Stimulated activated CD4-positive, alpha-beta T cell treated with anti-CD3 and anti-CD28 coated beads, Interleukin-12 subunit alpha, Interleukin-12 subunit beta, amount 100 ng/mL, for 4 hours (primary cell): ENCODE data around the gene IQCK.
"Not testable (repeated sequence)": the region's sequence is repeated elsewhere in the genome, so short reads cannot be mapped to it uniquely, and the experiment has no call there.

Experiments used
- DNase-seq: peaks from one replicate; pipeline ENCODE4 v3.0.0-alpha.2; 2020

Gene IQCK, protein sequence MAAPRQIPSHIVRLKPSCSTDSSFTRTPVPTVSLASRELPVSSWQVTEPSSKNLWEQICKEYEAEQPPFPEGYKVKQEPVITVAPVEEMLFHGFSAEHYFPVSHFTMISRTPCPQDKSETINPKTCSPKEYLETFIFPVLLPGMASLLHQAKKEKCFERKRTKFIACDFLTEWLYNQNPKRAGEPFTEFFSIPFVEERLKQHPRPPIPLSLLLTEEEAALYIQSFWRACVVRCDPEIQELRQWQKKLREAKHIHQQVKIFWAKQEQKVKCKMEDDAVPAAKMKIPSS

GRCh38 chr16:19717741-19718623 is at the start of gene IQCK, which contains the start of gene KNOP1:
TSS of gene IQCK (plus strand) at chr16:19718271. CDS start at chr16:19718307, 36 bp downstream.
TSS of gene KNOP1 (minus strand) at chr16:19718227. CDS start at chr16:19715035, 3,192 bp downstream.
- DNase-seq = peak; percentile 89

- DNase-seq = no peak
Observed at GRCh38 chr16:19672378-19672777, 45.7 kb upstream of the IQCK start.

GRCh38 chr16:19674485-19674884 is 43.6 kb upstream of the IQCK start:
- DNase-seq = no peak

GRCh38 chr16:19677402-19677801 is 40.7 kb upstream of the IQCK start:
- DNase-seq = no peak

- no peak for DNase-seq
Observed at GRCh38 chr16:19678804-19679203, 39.3 kb upstream of the IQCK start.

DNA sequence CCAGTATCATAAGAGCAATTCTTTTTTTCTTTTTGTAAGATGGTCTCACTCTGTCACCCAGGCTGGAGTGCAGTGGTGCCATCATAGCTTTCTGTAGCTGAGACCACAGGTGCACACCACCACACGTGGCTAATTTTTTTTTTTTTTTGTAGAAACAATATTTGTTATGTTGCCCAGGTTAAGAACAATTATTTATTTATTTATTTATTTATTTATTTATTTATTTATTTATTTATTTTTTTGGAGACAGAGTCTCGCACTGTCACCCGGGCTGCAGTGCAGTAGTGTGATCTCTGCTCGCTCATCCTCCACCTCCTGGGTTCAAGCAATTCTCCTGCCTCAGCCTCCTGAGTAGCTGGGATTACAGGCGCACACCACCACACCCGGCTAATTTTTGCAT is 38.8 kb upstream of the IQCK start:
- not testable (repeated sequence) for DNase-seq

GRCh38 chr16:19680881-19681340 is 37.2 kb upstream of the IQCK start:
- DNase-seq = no peak

DNA sequence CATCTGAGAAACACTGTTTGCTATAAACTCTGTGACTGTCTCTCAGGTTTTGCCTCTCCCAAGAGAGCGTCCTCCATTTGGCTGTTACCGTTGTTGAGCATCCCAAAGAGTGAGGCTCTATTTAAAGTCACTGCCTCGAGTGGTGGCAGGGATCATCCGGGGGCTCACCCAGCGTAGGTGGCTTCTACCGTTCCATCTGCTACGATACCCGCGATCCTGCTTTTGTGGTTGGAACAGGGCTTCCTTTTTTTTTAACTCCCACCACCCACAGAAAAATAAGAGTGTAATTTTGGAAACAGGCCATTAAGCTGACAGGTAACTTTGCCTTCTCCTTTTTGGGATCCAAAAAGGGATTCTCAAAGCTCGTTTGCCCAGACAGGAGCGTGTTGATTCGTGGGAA is 36.4 kb upstream of the IQCK start:
- DNase-seq = no peak

DNA sequence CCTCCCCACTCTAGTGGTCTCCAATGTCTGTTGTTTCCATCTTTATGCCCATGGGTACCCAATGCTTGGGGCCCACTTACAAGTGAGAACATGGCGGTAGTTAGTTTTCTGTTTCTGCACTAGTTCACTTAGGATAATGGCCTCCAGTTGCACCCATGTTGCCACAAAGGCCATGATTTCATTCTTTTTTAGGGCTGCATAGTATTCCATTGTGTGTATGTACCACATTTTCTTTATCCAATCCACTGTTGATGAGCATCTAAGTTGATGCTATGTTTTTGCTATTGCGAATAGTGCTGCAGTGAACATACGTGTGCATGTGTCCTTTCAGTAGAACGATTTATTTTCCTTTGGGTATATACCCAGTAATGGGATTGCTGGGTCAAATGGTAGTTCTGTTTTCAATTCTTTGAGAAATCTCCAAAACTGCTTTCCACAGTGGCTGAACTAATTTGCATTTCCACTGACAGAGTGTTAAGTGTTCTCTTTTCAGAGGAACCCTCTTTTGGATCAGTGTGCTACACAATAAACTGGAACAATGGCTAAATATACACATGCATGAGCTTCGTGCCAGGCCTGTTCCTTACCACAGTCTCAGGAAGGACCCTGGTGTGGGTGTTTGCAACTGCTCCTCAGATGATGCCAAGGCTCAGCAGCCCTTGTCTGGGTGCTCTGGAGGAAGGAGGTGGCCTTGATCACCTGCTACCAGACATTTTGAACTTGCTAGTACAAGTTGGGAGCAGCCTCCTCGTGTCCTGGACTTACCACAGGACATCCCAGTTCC is 34.4 kb upstream of the IQCK start:
- no peak for DNase-seq

- no peak for DNase-seq
Observed at GRCh38 chr16:19685176-19685575, 32.9 kb upstream of the IQCK start.

- DNase-seq = no peak
Observed at GRCh38 chr16:19687279-19687678, 30.8 kb upstream of the IQCK start.

DNA sequence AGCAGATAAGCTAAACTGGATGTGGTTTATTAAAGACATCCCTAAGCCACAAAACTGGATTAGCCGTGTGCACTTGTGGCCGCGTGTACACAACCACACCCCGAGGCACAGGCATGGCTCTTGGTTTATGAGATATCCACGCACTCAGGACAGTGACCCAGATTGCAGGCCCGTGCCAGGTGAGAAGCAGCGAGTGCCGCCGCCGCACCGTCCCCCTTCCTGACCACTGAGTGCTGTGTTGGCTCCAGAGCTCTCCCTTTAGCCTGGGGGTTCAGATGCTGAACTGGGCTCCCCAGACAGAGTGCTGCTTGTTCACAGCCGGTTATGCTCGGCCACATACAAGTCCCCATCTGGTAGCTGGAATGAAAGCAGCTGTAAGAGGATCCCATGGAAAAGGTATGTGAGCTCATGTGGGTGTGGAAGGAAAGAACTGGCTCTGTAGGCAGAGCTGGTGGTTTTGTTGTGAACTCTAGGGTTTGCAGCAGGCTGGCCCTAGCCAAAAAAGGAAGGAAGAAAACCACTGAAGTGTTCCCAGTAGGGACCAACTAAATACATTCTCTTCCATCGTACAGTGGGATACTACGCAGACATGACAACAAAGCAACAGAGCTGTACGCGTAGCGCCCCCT is 29.6 kb upstream of the IQCK start:
- DNase-seq = no peak

DNA sequence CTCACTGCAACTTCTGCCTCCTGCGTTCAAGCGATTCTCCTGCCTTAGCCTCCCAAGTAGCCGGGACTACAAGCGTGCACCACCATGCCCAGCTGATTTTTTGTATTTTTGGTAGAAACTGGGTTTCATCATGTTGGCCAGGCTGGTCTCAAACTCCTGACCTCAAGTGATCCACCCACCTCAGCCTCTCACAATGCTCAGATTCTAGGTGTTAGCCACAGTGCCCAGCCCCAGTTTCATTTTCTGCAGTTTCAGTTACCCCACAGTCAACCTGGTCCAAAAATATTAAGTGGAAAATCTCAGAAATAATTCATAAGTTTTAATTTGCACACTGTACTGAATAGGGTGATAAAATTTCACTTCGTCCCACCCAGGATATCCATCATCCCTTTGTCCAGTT is 28.7 kb upstream of the IQCK start:
- DNase-seq = no peak

DNA sequence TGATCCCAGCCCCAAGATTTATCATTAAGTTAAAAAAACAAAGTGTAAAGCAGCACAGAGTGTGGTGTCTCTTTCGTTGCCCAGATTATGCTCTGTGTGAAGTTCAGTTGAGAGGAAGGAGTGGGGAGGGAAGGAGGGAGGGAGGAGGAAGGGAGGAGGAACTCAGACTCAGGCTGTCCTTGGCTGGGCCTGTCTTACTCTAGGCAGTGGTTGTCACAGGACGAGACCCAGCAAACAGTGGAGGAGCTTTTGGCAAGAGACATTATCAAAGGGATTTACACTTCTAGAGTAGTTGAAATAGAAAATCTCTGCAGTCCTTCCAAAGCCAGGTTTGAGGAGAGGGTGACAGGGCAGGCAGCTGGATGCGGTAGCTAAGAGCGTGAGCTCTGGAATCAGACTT is 27.9 kb upstream of the IQCK start:
- DNase-seq = no peak

DNA sequence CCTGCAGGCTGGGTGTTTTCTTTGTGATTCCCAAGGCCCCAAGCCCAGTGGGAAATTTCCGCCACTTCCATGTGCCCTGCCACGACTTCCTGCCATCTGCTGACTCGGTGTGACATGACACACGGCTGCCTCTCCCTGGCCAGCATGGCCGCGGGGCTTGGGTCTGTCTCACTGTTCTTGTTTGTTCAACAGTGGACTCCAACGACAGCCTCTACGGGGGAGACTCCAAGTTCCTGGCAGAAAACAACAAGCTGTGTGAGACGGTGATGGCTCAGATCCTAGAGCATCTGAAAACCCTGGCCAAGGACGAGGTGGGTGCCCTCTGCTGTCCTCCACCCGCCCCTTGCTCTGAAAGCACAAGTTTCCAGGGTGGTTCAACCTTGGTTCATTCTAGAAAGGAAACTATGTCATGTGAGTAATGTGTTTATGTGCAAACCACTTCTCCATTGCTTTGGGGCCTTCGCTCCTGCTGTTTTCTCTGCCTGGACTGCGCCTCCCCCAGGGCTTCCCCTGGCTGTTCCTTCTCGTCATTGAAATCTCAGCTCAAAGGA is 26.8 kb upstream of the IQCK start:
- no peak for DNase-seq

DNA sequence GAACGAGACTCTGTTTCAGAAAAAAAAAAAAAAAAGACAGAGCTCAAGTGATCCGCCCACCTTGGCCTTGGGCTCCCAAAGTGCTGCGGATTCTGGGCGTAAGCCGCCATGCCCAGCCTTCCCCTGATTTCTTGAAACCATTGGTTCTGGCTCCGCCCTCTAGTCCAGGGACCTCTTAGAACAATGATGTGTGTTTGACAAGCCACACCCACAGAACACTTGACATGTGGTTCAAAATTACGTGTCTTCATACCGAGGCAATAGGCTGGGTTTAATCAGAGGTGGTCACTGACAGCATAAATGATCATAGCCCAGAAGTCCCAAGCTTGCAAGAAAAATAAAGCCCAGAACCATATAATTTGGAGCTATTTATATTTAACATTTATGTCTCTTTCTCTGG is 23.1 kb upstream of the IQCK start:
- no peak for DNase-seq

GRCh38 chr16:19696328-19696727 is 21.7 kb upstream of the IQCK start:
- peak; percentile 9 for DNase-seq

- DNase-seq = no peak
Observed at GRCh38 chr16:19696961-19697360, 21.1 kb upstream of the IQCK start.

- no peak for DNase-seq
Observed at GRCh38 chr16:19697756-19698318, 20.2 kb upstream of the IQCK start.

GRCh38 chr16:19698480-19699465 is 19.3 kb upstream of the IQCK start:
- DNase-seq = no peak

DNA sequence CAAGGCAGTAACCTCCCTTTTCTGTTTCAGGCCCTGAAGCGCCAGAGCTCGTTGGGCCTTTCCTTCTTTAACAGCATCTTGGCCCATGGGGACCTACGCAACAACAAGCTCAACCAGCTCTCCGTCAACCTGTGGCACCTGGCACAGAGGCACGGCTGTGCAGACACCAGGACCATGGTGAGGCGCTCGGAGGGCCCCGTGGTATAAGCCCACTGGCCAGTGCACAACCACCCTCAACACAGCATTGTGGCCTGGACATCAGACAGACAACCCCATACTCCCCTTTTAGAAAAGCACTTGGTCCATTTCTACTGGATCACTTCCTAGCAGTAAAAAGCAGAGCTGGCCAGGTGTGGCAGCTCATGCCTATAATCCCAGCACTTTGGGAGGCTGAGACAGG is 18.6 kb upstream of the IQCK start:
- no peak for DNase-seq
